ENCODE data around the gene ARHGAP12.

The ARHGAP12 gene

GRCh38 chr10:31959461-31960173 is 31.0 kb upstream of the ARHGAP12 start:
- Histone ChIP-seq H3K27me3 (ENCODE audit: low read length) (no peaks in the 10 kb centered on the region), H3K9me3 (ENCODE audit: insufficient read depth, low read length) (no peaks in the 10 kb centered on the region), H3K4me3 (ENCODE audit: insufficient read depth, low read length, poor library complexity, severe bottlenecking) (no peak overlapping the region), H3K27ac (ENCODE audit: low read depth, low read length) (no peak overlapping the region), H3K9me2 (replicated peaks; ENCODE audit: insufficient read depth, low read length) (no peaks in the 10 kb centered on the region), H4K20me1 (ENCODE audit: low read depth, low read length) (no peaks in the 10 kb centered on the region), H3K4me2 (ENCODE audit: low read depth, low read length, poor library complexity, severe bottlenecking) (no peak overlapping the region), H3F3A (ENCODE audit: insufficient read depth) (no peaks in the 10 kb centered on the region), H3K9ac (ENCODE audit: low read length) (no peak overlapping the region), H3K79me2 (ENCODE audit: insufficient read depth, low read length) (no peaks in the 10 kb centered on the region), H2AFZ (ENCODE audit: low read depth, low read length, severe bottlenecking) (no peak overlapping the region), H3K36me3 (ENCODE audit: low read length) (no peaks in the 10 kb centered on the region)
- TF ChIP-seq EZH2phosphoT487 (conservative IDR thresholded peaks at IDR 0.05; ENCODE audit: low read length), result no peak
- TF ChIP-seq, protein P1, sequence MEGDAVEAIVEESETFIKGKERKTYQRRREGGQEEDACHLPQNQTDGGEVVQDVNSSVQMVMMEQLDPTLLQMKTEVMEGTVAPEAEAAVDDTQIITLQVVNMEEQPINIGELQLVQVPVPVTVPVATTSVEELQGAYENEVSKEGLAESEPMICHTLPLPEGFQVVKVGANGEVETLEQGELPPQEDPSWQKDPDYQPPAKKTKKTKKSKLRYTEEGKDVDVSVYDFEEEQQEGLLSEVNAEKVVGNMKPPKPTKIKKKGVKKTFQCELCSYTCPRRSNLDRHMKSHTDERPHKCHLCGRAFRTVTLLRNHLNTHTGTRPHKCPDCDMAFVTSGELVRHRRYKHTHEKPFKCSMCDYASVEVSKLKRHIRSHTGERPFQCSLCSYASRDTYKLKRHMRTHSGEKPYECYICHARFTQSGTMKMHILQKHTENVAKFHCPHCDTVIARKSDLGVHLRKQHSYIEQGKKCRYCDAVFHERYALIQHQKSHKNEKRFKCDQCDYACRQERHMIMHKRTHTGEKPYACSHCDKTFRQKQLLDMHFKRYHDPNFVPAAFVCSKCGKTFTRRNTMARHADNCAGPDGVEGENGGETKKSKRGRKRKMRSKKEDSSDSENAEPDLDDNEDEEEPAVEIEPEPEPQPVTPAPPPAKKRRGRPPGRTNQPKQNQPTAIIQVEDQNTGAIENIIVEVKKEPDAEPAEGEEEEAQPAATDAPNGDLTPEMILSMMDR (IDR thresholded peaks at IDR 0.05; ENCODE audit: insufficient read depth, low read length, poor library complexity, severe bottlenecking), result no peak

- no peak overlapping the region for H3K4me3 ChIP-seq (ENCODE audit: insufficient read depth, low read length, poor library complexity, severe bottlenecking)
- H3K27ac ChIP-seq (ENCODE audit: low read depth, low read length), result no peak overlapping the region
- TF ChIP-seq, protein P1 (IDR thresholded peaks at IDR 0.05; ENCODE audit: insufficient read depth, low read length, poor library complexity, severe bottlenecking), result no peak
- TF ChIP-seq EZH2phosphoT487 (conservative IDR thresholded peaks at IDR 0.05; ENCODE audit: low read length), result no peak
- no peaks in the 10 kb centered on the region for H3F3A ChIP-seq (ENCODE audit: insufficient read depth)
- no peaks in the 10 kb centered on the region for H4K20me1 ChIP-seq (ENCODE audit: low read depth, low read length)
- H3K79me2 ChIP-seq (ENCODE audit: insufficient read depth, low read length), result no peaks in the 10 kb centered on the region
- no peaks in the 10 kb centered on the region for H3K36me3 ChIP-seq (ENCODE audit: low read length)
- H3K27me3 ChIP-seq (ENCODE audit: low read length), result no peaks in the 10 kb centered on the region
- H2AFZ ChIP-seq (ENCODE audit: low read depth, low read length, severe bottlenecking), result no peak overlapping the region
- no peaks in the 10 kb centered on the region for H3K9me2 ChIP-seq (replicated peaks; ENCODE audit: insufficient read depth, low read length)
- H3K9me3 ChIP-seq (ENCODE audit: insufficient read depth, low read length), result peaks cover 2% of the 10 kb centered on the region; the same call in 1 of the 2 replicates
- no peak overlapping the region for H3K4me2 ChIP-seq (ENCODE audit: low read depth, low read length, poor library complexity, severe bottlenecking)
- H3K9ac ChIP-seq (ENCODE audit: low read length), result no peak overlapping the region
Observed at GRCh38 chr10:31958856-31959255, 30.2 kb upstream of the ARHGAP12 start.

DNA sequence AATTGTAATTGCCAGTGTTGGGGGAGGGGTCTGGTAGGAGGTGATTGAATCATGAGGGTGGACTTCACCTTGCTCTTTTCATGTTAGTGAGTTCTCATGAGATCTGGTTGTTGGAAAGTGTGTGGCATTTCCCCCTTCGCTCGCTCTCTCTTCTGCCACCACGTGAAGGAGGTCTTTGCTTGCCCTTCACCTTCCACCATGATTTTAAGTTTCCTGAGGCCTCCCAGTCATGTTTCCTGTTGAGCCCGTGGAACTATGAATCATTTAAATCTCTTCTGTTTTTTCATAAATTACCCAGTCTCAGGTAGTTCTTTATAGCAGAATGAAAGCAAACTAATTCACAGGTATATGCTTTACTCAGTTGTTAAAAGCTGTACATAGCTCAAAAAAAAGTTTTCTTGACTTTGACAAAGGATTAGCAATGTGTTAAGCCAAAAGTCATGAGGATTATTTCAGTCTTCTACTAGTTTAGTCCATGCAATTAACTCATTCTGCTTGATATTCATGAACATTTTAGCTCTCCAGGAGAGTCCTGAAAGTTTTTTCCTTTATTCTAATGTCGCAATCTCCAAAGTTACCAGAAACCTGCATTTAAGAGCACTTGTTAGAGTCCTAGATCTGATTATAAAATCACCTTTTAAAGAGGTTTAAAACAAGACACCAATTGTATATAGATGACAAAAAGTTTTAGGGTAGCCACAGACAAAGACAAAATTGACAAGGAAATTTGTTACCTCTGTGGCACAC is 27.7 kb upstream of the ARHGAP12 start:
- TF ChIP-seq, protein P1 (IDR thresholded peaks at IDR 0.05; ENCODE audit: insufficient read depth, low read length, poor library complexity, severe bottlenecking), result no peak
- no peak for TF ChIP-seq EZH2phosphoT487 (conservative IDR thresholded peaks at IDR 0.05; ENCODE audit: low read length)
- no peak overlapping the region for H3K27ac ChIP-seq (ENCODE audit: low read depth, low read length)
- H3K9ac ChIP-seq (ENCODE audit: low read length), result no peak overlapping the region
- H3F3A ChIP-seq (ENCODE audit: insufficient read depth), result no peaks in the 10 kb centered on the region
- no peaks in the 10 kb centered on the region for H3K9me2 ChIP-seq (replicated peaks; ENCODE audit: insufficient read depth, low read length)
- no peak overlapping the region for H3K4me2 ChIP-seq (ENCODE audit: low read depth, low read length, poor library complexity, severe bottlenecking)
- H3K4me3 ChIP-seq (ENCODE audit: insufficient read depth, low read length, poor library complexity, severe bottlenecking), result no peak overlapping the region
- H3K27me3 ChIP-seq (ENCODE audit: low read length), result no peaks in the 10 kb centered on the region
- H3K9me3 ChIP-seq (ENCODE audit: insufficient read depth, low read length), result peaks cover 4% of the 10 kb centered on the region; the same call in 1 of the 2 replicates
- no peak overlapping the region for H2AFZ ChIP-seq (ENCODE audit: low read depth, low read length, severe bottlenecking)
- H4K20me1 ChIP-seq (ENCODE audit: low read depth, low read length), result no peaks in the 10 kb centered on the region
- H3K36me3 ChIP-seq (ENCODE audit: low read length), result no peaks in the 10 kb centered on the region
- H3K79me2 ChIP-seq (ENCODE audit: insufficient read depth, low read length), result no peaks in the 10 kb centered on the region

Data from SU-DHL-6 (cell line).